Stimulated activated CD8-positive, alpha-beta memory T cell treated with anti-CD3 and anti-CD28 coated beads, Interleukin-4, amount 100 ng/mL, for 48 hours (primary cell): Measurements from ENCODE around the gene MX2.

Source experiments
- DNase-seq: peaks from one replicate; pipeline ENCODE4 v3.0.0-alpha.2; 2020

MX2 gene

GRCh38 chr21:41442481-41443186, 80.8 kb downstream of the MX2 start:
- DNase-seq, result no peak

GRCh38 chr21:41443562-41443961, 81.7 kb downstream of the MX2 start:
- DNase-seq, result no peak

GRCh38 chr21:41444703-41445464, 83.1 kb downstream of the MX2 start:
- DNase-seq, result no peak

GRCh38 chr21:41445465-41445862, 83.6 kb downstream of the MX2 start:
- no peak for DNase-seq

- DNase-seq, result no peak
Measured at GRCh38 chr21:41446586-41446985, 84.8 kb downstream of the MX2 start.

- no peak for DNase-seq
Measured at GRCh38 chr21:41447356-41447755, 85.5 kb downstream of the MX2 start.

- no peak for DNase-seq
Measured at GRCh38 chr21:41449613-41450012, 87.8 kb downstream of the MX2 start.

GRCh38 chr21:41451753-41452676, 90.2 kb downstream of the MX2 start:
- no peak for DNase-seq

- no peak for DNase-seq
Measured at GRCh38 chr21:41453198-41453597, 91.4 kb downstream of the MX2 start.

- DNase-seq, result no peak
Measured at GRCh38 chr21:41453761-41454160, 91.9 kb downstream of the MX2 start.

GRCh38 chr21:41458121-41458520, 96.3 kb downstream of the MX2 start:
- DNase-seq, result no peak

- DNase-seq, result no peak
Measured at GRCh38 chr21:41458559-41458958, 96.7 kb downstream of the MX2 start.
